SK-N-MC (cell line): ENCODE results near the gene CDH23.

Source experiments
- DNase-seq: peaks from one replicate; pipeline ENCODE4 v3.0.0-alpha.2; 2011; ENCODE audit warnings: low read depth, low spot score
- H3K27ac ChIP-seq: fragments of 200-600 bp; sonication (generic); 2 replicates; pipeline ENCODE4 v1.5.1; 2016; ENCODE audit warnings: mixed run types
- H3K36me3 ChIP-seq: fragments of 200-600 bp; sonication (generic); 2 replicates; pipeline ENCODE4 v1.6.1; 2017; ENCODE audit warnings: antibody characterized with exemption, low read length, mixed read lengths; ENCODE audit not compliant: insufficient read depth
- H3K4me3 ChIP-seq: fragments of 200-600 bp; sonication (generic); 2 replicates; pipeline ENCODE4 v1.5.1; 2016
- H3K9ac ChIP-seq: fragments of 200-600 bp; sonication (generic); 2 replicates; pipeline ENCODE4 v1.8.0; 2017; ENCODE audit warnings: mixed run types, mixed read lengths; ENCODE audit not compliant: insufficient read length
- H3K9me3 ChIP-seq: fragments of 200-600 bp; sonication (generic); 2 replicates; pipeline ENCODE4 v1.6.1; 2017; ENCODE audit warnings: low read depth, mild to moderate bottlenecking, antibody characterized with exemption, low read length, moderate library complexity, mixed read lengths
- EZH2 ChIP-seq: fragments of 200-600 bp; sonication (generic); IDR thresholded peaks from one replicate; pipeline ENCODE4 v1.6.1; 2017; ENCODE audit warnings: antibody characterized with exemption
- FOXP2 ChIP-seq: optimal IDR thresholded peaks from 2 replicates; pipeline ENCODE3; 2011; ENCODE audit warnings: mild to moderate bottlenecking, moderate library complexity; ENCODE audit not compliant: insufficient read depth; ENCODE audit errors: extremely low read length, control extremely low read depth
- POLR2AphosphoS5 ChIP-seq: IDR thresholded peaks from 2 replicates; pipeline ENCODE4 v1.6.1; 2012; ENCODE audit warnings: mild to moderate bottlenecking, low read depth, low read length, borderline replicate concordance

The CDH23 gene

DNA sequence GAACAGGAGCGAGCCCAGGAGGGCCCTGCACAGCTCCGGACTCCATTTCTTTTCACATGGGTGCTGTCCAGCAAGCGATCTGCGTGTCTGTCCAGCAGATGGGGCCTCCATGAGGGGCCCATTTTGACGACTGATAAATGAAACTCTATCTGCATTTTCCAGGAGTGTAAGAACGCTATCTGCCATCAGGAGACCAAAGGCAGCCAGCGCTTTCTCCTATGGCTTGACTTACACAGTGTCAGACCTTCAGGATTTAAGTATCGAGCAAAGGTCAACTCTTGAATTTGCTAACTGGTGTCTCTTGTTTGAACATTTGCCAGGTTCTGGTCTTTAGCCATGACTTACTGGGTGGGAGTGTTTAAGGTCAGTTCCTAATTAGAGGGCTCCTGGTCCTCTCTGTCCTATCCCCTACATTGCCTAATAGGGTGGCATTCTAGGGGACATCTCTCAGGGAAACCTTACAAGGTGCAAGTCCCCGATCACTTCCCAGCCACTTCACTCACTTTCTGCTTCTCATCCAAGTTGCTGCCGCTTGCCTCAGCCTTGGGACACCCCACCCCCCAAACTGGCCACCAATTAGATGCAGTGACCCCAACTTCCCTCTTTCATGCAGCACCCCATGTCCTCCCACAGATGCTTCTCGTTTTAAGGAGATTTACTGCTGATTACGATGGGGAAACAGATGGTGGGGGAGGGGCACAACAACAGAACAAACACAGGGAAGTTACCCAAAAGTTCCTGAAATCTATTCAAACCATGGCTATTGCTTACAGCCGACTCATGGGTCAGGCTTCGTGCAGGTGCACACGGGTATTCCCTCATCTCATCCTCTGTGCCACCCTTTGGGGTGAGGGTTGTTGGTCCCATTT is 356.6 kb downstream of the CDH23 start:
- no peak for TF ChIP-seq EZH2
- DNase-seq = no peak
- H3K27ac ChIP-seq = no peak overlapping the region

DNA sequence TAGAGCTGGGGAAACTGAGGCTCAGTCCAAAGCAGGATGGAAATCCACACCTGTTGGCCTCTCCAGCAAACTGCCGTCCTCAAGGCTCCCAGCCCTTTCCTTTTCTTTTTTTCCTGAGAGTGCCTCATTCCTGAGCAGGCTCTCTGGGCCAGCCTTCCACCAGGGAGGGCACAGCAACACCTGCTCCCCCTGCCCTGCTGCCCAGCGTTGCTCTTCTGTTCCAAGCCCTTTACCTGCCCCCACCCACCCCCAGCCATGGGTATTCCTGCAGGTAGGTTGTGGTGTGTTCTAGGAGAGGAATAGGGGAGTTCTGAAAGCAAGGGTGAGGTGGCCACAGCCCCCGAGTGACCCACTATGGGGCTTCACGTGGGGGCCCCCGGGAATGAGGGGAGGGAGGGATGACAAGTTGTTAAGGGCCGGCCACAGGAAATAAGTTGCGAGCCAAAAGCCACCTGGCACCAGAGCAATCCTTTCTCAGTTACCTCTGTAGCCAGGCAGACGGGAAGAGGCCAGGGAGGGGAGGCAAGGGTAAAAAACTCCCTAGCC is 357.3 kb downstream of the CDH23 start:
- H3K27ac ChIP-seq = no peak overlapping the region
- no peak overlapping the region for H3K9ac ChIP-seq
- no peak for TF ChIP-seq POLR2AphosphoS5
- no peak for TF ChIP-seq FOXP2
- no peak for TF ChIP-seq EZH2
- H3K36me3 ChIP-seq = no peaks in the 10 kb centered on the region
- DNase-seq = no peak
- H3K9me3 ChIP-seq = no peaks in the 10 kb centered on the region
- H3K4me3 ChIP-seq = no peak overlapping the region

More for the DNA sequence above, 356.6 kb downstream of the CDH23 start:
- H3K9ac ChIP-seq = no peak overlapping the region
- H3K9me3 ChIP-seq = no peaks in the 10 kb centered on the region
- H3K36me3 ChIP-seq = no peaks in the 10 kb centered on the region
- no peak overlapping the region for H3K4me3 ChIP-seq

DNA sequence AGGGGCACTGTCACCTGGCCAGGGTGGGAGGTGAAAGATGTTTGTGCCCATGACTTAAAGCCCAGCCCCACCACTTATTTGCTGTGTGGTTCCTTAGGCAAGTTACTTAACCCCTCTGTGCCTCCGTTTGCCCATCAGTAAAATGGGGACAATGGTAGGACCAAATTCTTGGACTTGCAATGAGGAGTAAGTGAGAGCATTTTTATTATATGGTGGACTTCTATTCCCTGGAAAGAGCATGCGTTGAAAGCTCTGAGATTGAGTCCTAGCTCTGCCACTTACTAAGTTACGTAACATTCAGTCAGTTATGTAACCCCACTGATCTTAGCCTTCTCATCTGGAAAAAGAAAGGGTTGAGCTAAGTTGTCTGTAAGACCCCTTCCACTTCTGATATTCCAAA is 357.8 kb downstream of the CDH23 start:
- DNase-seq = no peak
- H3K9ac ChIP-seq = no peak overlapping the region

DNA sequence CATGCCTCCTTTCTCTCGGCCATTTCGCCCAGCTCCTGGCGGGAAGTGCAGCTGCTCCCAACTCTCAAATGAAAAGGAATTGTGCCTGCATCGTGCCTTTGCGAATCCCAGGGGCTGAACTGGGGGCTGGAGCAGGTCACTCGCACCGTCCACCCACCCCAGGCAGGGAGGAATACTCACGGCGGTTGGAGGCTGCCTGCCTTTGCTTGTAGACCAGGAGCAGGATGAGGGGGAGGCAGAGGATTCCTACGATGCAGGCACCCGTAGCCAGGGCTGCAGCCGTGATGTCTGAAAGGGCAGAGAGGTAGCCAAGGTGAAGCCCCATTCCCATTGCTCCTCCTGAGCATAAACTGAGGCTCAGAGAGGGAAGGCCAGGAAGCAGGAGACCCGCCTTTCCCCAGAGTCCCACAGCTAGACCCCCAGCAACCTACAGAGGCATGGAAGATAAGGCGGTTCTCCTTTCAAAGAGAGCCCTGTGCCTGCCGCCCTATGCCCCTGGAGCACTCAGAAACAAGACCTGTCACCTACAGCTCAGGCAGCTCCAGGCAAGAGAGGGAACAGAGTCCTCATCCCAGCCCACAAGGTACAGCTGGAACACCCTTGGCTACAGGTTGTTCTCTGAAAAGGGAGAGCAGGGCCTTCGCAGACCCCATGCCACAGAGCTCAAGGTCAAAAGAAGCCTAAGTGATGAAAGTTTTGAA is 358.6 kb downstream of the CDH23 start:
- TF ChIP-seq FOXP2 (no peak), EZH2 (no peak), POLR2AphosphoS5 (no peak)
- no peaks in the 10 kb centered on the region for H3K36me3 ChIP-seq
- no peak overlapping the region for H3K4me3 ChIP-seq
- H3K9ac ChIP-seq = no peak overlapping the region
- DNase-seq = no peak
- H3K9me3 ChIP-seq = no peaks in the 10 kb centered on the region
- H3K27ac ChIP-seq = no peak overlapping the region

More for the DNA sequence above, 357.8 kb downstream of the CDH23 start:
- Histone ChIP-seq H3K36me3 (no peaks in the 10 kb centered on the region), H3K27ac (no peak overlapping the region), H3K9me3 (no peaks in the 10 kb centered on the region), H3K4me3 (no peak overlapping the region)
- TF ChIP-seq EZH2 (no peak), FOXP2 (no peak), POLR2AphosphoS5 (no peak)

DNA sequence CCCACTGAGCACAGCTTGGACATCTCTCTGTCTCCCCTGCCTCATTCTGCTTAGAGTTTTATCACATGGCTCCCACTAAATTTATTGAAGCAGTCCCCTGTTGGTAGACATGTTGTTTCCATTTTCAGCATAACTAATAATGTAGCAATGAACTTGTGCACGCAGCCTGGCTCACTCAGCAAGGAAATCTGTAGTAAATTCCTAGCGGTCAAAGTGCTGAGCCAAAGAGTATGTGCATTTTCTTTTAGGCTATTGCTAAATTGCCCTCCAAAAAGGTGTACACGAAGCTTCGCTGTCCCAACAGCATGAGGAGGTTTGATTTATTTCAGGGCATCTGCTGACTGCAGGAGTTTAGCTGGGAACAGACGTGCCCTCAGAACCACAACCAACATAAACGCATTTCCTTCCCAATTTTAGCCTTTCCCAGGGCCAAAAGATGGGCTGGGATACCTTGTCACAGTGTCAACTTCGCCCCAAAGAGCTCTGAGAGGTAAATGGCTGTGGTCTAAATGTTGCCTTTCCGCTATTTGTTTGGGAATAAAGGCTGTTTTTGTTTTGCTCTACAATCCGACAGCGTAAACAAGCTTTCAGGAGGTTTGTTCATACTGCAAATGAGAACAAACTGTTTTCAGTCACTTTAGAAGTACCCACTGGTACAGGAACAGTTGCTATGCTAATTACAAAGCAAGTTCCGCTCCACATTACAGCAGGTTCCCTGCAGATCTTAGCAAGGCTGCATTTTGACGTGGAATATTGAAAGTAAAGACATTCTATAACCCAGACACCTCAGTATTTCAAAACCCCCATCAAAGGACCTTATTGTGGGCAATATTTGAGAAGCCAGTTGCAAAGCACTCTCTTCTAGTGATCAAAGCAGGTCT is 359.8 kb downstream of the CDH23 start:
- Histone ChIP-seq H3K9me3 (no peaks in the 10 kb centered on the region), H3K27ac (no peak overlapping the region), H3K9ac (no peak overlapping the region), H3K4me3 (no peak overlapping the region), H3K36me3 (no peaks in the 10 kb centered on the region)
- TF ChIP-seq EZH2 (no peak), POLR2AphosphoS5 (no peak), FOXP2 (no peak)
- DNase-seq = no peak

- TF ChIP-seq EZH2 (no peak), POLR2AphosphoS5 (no peak), FOXP2 (no peak)
- H3K9ac ChIP-seq = no peak overlapping the region
- H3K27ac ChIP-seq = no peak overlapping the region
- no peaks in the 10 kb centered on the region for H3K36me3 ChIP-seq
- no peak overlapping the region for H3K4me3 ChIP-seq
- H3K9me3 ChIP-seq = no peaks in the 10 kb centered on the region
- no peak for DNase-seq
These were observed 360.7 kb downstream of the CDH23 start for GRCh38 chr10:71757399-71757922.

- no peak overlapping the region for H3K9ac ChIP-seq
- no peak for DNase-seq
- H3K27ac ChIP-seq = no peak overlapping the region
- no peak overlapping the region for H3K4me3 ChIP-seq
- TF ChIP-seq POLR2AphosphoS5 (no peak), EZH2 (no peak), FOXP2 (no peak)
- H3K9me3 ChIP-seq = no peaks in the 10 kb centered on the region
- no peaks in the 10 kb centered on the region for H3K36me3 ChIP-seq
These were observed 364.4 kb downstream of the CDH23 start for GRCh38 chr10:71761105-71761511.

DNA sequence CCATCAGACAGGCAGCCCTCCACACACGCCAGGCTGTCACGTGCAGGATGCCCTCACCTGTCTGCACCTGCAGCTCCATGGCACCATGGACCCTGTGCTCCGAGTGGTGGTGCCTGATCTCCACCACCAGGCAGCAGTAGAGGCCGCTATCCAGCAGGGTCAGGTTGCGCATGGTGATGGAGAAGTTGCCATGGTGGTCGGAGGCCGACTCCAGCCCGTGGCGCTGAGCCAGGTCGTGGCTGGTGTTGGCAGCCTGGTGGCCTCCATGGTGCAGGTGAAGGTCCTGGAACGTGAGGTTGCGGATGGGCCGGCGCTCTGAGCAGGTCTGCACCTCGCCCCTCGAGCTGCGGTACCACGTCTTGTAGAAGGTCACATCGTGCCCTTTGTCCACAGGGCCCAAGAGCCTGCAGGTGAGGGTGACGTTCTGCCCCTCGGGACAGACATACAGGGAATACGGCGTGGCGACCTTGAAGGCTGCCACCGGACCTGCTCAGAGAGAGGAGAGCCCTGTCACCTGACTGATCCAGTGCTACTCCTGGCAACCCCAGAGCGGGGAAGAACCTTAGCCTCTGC is 364.9 kb downstream of the CDH23 start:
- Histone ChIP-seq H3K27ac (no peak overlapping the region), H3K36me3 (no peaks in the 10 kb centered on the region), H3K9ac (no peak overlapping the region), H3K9me3 (no peaks in the 10 kb centered on the region), H3K4me3 (no peak overlapping the region)
- TF ChIP-seq EZH2 = no peak
- no peak for TF ChIP-seq FOXP2
- no peak for TF ChIP-seq POLR2AphosphoS5
- DNase-seq = no peak
